Progenitor cell of endocrine pancreas (in vitro differentiated cells): ENCODE results near the gene DOP1B. TPM values are rescaled to one million over a fixed set of nuclear protein-coding genes. Genes with fewer than 3 reads are reported as not detected.

Experiments
- DNase-seq: peaks from one replicate; pipeline ENCODE4 v3.0.0; 2021; ENCODE audit warnings: low spot score; ENCODE audit not compliant: unreplicated experiment
- H3K27ac Mint-ChIP-seq: 2 replicates; pipeline ENCODE4 v1.8.0; 2021; ENCODE audit warnings: mild to moderate bottlenecking, moderate library complexity, mixed read lengths
- H3K27me3 Mint-ChIP-seq: 2 replicates; pipeline ENCODE4 v1.8.0; 2021; ENCODE audit warnings: mixed read lengths
- H3K36me3 Mint-ChIP-seq: 2 replicates; pipeline ENCODE4 v1.8.0; 2022; ENCODE audit warnings: mixed read lengths; ENCODE audit not compliant: insufficient read depth
- H3K4me1 Mint-ChIP-seq: 2 replicates; pipeline ENCODE4 v1.8.0; 2021; ENCODE audit warnings: low read depth, mixed read lengths
- H3K4me3 Mint-ChIP-seq: 2 replicates; pipeline ENCODE4 v1.8.0; 2021; ENCODE audit warnings: low read depth, mild to moderate bottlenecking, moderate library complexity, mixed read lengths
- H3K9me3 Mint-ChIP-seq: 2 replicates; pipeline ENCODE4 v1.8.0; 2021; ENCODE audit warnings: low read depth, mixed read lengths
- CTCF ChIP-seq: fragments of 200-600 bp; sonication (generic); IDR thresholded peaks from one replicate; pipeline ENCODE4 v1.5.0; 2021; ENCODE audit warnings: antibody characterized with exemption, mild to moderate bottlenecking; ENCODE audit not compliant: unreplicated experiment
- total RNA-seq: library from RNA; stranded (reverse); gene quantifications from 2 replicates; pipeline ENCODE4 v1.2.1, GENCODE V29; 2021

The DOP1B gene
- total RNA-seq, 1 donor from 2014 or later = 57.4 TPM

GRCh38 chr21:36185523-36185922, 28.9 kb downstream of the DOP1B start:
- Mint-ChIP-seq H3K9me3 (no peaks in the 10 kb centered on the region), H3K4me1 (peaks cover 22% of the 10 kb centered on the region), H3K36me3 (peaks cover 8% of the 10 kb centered on the region), H3K27me3 (no peaks in the 10 kb centered on the region), H3K27ac (no peak overlapping the region), H3K4me3 (no peak overlapping the region)
- DNase-seq = no peak
- no peak for TF ChIP-seq CTCF

GRCh38 chr21:36186081-36186480, 29.5 kb downstream of the DOP1B start:
- no peak for DNase-seq
- no peaks in the 10 kb centered on the region for H3K9me3 Mint-ChIP-seq
- no peak overlapping the region for H3K4me3 Mint-ChIP-seq
- no peaks in the 10 kb centered on the region for H3K27me3 Mint-ChIP-seq
- TF ChIP-seq CTCF = no peak
- H3K4me1 Mint-ChIP-seq = peaks cover 24% of the 10 kb centered on the region
- H3K27ac Mint-ChIP-seq = no peak overlapping the region
- H3K36me3 Mint-ChIP-seq = peaks cover 9% of the 10 kb centered on the region

GRCh38 chr21:36186506-36187399, 30.1 kb downstream of the DOP1B start:
- Mint-ChIP-seq H3K36me3 (peaks cover 9% of the 10 kb centered on the region), H3K4me1 (peaks cover 24% of the 10 kb centered on the region), H3K27me3 (no peaks in the 10 kb centered on the region), H3K4me3 (no peak overlapping the region), H3K27ac (no peak overlapping the region), H3K9me3 (no peaks in the 10 kb centered on the region)
- no peak for TF ChIP-seq CTCF
- no peak for DNase-seq

GRCh38 chr21:36188081-36188681, 31.6 kb downstream of the DOP1B start:
- H3K27me3 Mint-ChIP-seq = no peaks in the 10 kb centered on the region
- peaks cover 7% of the 10 kb centered on the region for H3K36me3 Mint-ChIP-seq
- H3K9me3 Mint-ChIP-seq = no peaks in the 10 kb centered on the region
- H3K4me1 Mint-ChIP-seq = peaks cover 24% of the 10 kb centered on the region
- DNase-seq = no peak
- peak overlapping the region; percentile 6 for H3K4me3 Mint-ChIP-seq
- H3K27ac Mint-ChIP-seq = peak overlapping the region; percentile 46
- TF ChIP-seq CTCF = no peak

- H3K27me3 Mint-ChIP-seq = no peaks in the 10 kb centered on the region
- DNase-seq = no peak
- H3K4me1 Mint-ChIP-seq = peaks cover 27% of the 10 kb centered on the region
- peak overlapping the region; percentile 53 for H3K27ac Mint-ChIP-seq
- no peaks in the 10 kb centered on the region for H3K9me3 Mint-ChIP-seq
- TF ChIP-seq CTCF = no peak
- H3K4me3 Mint-ChIP-seq = no peak overlapping the region
- H3K36me3 Mint-ChIP-seq = peaks cover 6% of the 10 kb centered on the region
These were observed 32.3 kb downstream of the DOP1B start for GRCh38 chr21:36188937-36189336.
